ENCODE measurements around the gene ERI3. TPM values are rescaled to one million over a fixed set of nuclear protein-coding genes. Genes with fewer than 3 reads are reported as not detected.

Gene ERI3
- total RNA-seq, 1 donor from 2014 or later: 72.7 TPM

DNA sequence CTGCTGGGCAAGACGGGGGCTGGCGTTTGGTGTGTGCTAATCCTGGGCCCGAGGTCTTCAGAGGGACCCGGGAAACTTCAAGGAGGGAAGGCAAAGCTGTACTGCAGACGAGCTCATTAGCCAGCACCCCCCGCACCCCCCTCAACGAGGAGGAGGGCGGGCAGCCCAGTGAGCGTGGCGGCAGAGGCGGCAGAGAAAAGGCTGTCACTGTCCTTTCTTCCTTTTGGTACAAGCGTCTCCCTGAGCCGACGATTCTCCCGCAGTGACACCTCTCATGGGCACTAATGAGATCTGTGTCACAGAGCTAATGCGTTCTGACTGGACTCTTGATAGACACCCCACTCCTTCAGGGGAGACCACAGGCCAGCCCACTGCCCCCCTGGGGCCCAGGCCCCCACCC lies 112.3 kb downstream of the ERI3 start:
- Mint-ChIP-seq H3K4me3 (no peak overlapping the region), H3K4me1 (ENCODE audit: unreplicated experiment) (peaks cover 51% of the 10 kb centered on the region), H3K27me3 (no peaks in the 10 kb centered on the region), H3K27ac (no peak overlapping the region), H3K9me3 (no peaks in the 10 kb centered on the region), H3K36me3 (peaks cover 35% of the 10 kb centered on the region)
- DNase-seq (ENCODE audit: extremely low spot score, unreplicated experiment): no peak
- TF ChIP-seq, protein P1, sequence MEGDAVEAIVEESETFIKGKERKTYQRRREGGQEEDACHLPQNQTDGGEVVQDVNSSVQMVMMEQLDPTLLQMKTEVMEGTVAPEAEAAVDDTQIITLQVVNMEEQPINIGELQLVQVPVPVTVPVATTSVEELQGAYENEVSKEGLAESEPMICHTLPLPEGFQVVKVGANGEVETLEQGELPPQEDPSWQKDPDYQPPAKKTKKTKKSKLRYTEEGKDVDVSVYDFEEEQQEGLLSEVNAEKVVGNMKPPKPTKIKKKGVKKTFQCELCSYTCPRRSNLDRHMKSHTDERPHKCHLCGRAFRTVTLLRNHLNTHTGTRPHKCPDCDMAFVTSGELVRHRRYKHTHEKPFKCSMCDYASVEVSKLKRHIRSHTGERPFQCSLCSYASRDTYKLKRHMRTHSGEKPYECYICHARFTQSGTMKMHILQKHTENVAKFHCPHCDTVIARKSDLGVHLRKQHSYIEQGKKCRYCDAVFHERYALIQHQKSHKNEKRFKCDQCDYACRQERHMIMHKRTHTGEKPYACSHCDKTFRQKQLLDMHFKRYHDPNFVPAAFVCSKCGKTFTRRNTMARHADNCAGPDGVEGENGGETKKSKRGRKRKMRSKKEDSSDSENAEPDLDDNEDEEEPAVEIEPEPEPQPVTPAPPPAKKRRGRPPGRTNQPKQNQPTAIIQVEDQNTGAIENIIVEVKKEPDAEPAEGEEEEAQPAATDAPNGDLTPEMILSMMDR (conservative IDR thresholded peaks at IDR 0.05): no peak

DNA sequence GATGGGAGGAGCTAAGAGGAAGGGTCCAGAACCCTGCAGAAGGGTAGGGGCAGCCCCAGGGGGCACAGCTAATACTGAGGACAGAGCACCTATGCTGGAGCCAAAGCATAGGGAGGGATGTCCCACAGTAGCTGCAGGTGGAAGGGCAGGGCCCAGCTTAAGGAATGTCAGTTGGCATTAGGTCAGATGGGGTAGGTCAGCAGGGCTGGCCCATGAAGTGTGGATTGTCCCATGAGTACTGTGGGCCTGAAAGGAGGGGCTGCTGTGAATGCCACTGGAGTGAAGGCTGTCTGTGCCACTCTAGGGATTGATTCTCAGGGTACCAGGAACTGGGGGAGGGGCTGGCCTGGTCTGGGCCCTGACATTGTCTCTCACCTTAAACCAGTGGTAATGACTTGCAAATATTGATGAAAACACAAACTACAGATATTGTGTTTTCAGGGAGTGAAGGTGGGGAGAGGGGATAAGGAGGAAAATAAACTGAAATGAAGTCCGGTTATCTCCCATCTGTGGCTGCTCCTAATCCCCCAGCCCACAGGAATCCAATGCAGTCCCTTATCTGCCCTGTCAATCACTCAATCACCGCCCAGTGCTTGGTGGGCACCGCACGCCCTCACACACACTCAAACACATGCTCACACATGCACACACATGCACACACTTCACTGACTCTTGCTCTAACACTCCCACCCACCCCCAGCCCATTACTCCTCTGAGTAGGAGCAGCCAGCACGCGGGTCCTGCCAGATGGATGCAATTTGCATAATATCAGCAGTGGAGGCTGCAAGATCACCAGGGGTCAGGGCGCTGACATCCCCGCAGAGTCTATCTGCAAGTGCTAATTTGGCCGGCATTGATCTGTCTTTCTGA lies 114.0 kb downstream of the ERI3 start:
- H3K9me3 Mint-ChIP-seq: no peaks in the 10 kb centered on the region
- peaks cover 30% of the 10 kb centered on the region for H3K36me3 Mint-ChIP-seq
- TF ChIP-seq, protein P1 (conservative IDR thresholded peaks at IDR 0.05): no peak
- H3K27ac Mint-ChIP-seq: peak overlapping the region; percentile 74
- DNase-seq (ENCODE audit: extremely low spot score, unreplicated experiment): no peak
- H3K4me3 Mint-ChIP-seq: peak overlapping the region; percentile 4
- H3K27me3 Mint-ChIP-seq: no peaks in the 10 kb centered on the region
- H3K4me1 Mint-ChIP-seq (ENCODE audit: unreplicated experiment): peaks cover 45% of the 10 kb centered on the region

DNA sequence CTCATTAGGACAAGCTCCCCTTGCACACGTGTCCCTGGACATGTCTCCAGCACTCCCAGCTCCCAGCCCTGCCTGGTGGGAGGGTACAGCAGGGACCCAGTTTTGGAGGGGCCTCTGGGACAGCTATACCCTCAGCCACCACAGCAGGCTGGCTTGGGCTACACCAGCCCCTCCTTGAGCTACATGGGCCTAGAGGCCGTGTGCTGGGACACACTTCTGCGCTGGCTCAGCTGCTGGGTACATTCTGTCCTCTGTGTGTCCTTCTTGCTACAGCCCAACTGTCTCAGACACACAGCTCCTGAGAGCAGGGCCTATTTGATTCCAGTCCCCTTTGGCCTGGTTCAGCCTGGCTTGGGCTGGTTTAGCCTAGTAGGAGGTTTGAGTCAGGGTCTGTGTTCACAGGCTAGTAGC lies 115.1 kb downstream of the ERI3 start:
- DNase-seq (ENCODE audit: extremely low spot score, unreplicated experiment): no peak
- Mint-ChIP-seq H3K36me3 (peaks cover 33% of the 10 kb centered on the region), H3K27ac (no peak overlapping the region), H3K4me3 (no peak overlapping the region), H3K4me1 (ENCODE audit: unreplicated experiment) (peaks cover 44% of the 10 kb centered on the region), H3K27me3 (no peaks in the 10 kb centered on the region), H3K9me3 (no peaks in the 10 kb centered on the region)
- TF ChIP-seq, protein P1 (conservative IDR thresholded peaks at IDR 0.05): no peak

DNA sequence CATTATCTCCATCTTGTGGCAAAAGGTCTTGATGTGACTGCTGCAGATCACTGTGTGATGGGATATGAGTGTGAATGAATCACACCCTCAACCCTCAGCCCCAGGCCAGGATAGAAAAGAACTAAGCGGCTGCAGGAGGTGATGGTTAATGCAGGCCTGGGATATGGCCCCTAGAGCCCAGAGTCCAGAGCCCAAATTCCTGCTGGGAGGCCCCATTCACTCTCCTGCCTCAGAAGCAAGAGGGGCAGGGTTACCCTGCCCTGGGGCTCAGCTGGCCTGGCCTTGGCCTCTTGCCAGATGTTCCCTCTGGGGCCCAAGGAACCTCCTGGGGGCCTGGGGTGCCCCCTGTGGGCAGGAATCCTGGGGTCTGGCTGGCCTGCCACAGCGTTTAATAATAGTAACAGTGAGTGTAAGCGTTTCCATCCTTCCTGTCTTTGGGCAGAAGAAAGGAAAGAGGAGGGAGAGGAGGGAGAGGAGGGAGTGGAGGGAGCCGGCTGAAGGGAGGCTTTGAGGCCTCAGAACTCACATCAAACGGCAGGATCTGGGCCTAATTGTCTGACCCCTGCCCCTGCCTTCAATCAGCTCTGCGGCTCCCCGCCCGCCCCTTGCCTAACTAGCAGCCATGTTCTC lies 115.6 kb downstream of the ERI3 start:
- Mint-ChIP-seq H3K36me3 (peaks cover 32% of the 10 kb centered on the region), H3K4me1 (ENCODE audit: unreplicated experiment) (peaks cover 45% of the 10 kb centered on the region), H3K4me3 (peak overlapping the region; percentile 68), H3K27ac (peak overlapping the region; percentile 67), H3K27me3 (no peaks in the 10 kb centered on the region), H3K9me3 (no peaks in the 10 kb centered on the region)
- TF ChIP-seq, protein P1 (conservative IDR thresholded peaks at IDR 0.05): peak; percentile 66
- no peak for DNase-seq (ENCODE audit: extremely low spot score, unreplicated experiment)

DNA sequence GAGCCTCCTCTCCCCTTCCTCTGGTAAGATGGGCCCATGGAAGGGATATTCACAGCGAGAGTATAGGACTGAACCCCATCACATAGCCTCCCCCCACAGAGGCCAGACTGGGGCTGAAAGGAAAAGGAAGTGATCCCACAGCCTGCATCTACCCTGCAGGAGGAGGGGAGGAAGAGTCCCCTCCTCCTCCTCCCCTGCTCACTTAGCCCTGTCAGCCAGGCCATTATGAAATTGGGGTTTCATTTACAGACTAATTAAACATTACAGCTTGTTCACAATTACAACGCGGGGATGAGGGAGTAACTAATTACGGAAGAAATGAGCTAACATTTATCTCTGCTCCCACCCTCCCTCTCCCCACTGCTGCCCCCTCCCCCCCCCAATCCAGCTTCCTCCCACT lies 116.4 kb downstream of the ERI3 start:
- no peak overlapping the region for H3K27ac Mint-ChIP-seq

More for the DNA sequence above, 116.4 kb downstream of the ERI3 start:
- H3K9me3 Mint-ChIP-seq: no peaks in the 10 kb centered on the region
- H3K4me3 Mint-ChIP-seq: peak overlapping the region; percentile 68
- H3K36me3 Mint-ChIP-seq: peaks cover 31% of the 10 kb centered on the region
- H3K4me1 Mint-ChIP-seq (ENCODE audit: unreplicated experiment): peaks cover 47% of the 10 kb centered on the region
- no peak for DNase-seq (ENCODE audit: extremely low spot score, unreplicated experiment)
- H3K27me3 Mint-ChIP-seq: no peaks in the 10 kb centered on the region
- TF ChIP-seq, protein P1 (conservative IDR thresholded peaks at IDR 0.05): no peak

Measured in type B pancreatic cell (in vitro differentiated cells).